NCI-H2227 (cell line): ENCODE measurements around the gene VPS13D.
A peak's percentile ranks its signal among the peaks of the same experiment; 100 is the strongest.

Experiments
- DNase-seq: peaks from one replicate; lab custom pipeline; 2025; ENCODE audit not compliant: unreplicated experiment; lab: John Stamatoyannopoulos, UW

VPS13D gene

GRCh38 chr1:12230549-12231275 lies 882 bp downstream of the VPS13D start:
- peak; percentile 16 for DNase-seq

GRCh38 chr1:12231276-12231595 lies 1.4 kb downstream of the VPS13D start:
- DNase-seq = no peak

GRCh38 chr1:12232221-12232620 lies 2.4 kb downstream of the VPS13D start:
- no peak for DNase-seq

GRCh38 chr1:12244078-12244477 lies 14.2 kb downstream of the VPS13D start:
- DNase-seq = peak; percentile 8

GRCh38 chr1:12244585-12244984 lies 14.8 kb downstream of the VPS13D start:
- no peak for DNase-seq

GRCh38 chr1:12245116-12245515 lies 15.3 kb downstream of the VPS13D start:
- DNase-seq = no peak

GRCh38 chr1:12245733-12246132 lies 15.9 kb downstream of the VPS13D start:
- DNase-seq = no peak

GRCh38 chr1:12246584-12246983 lies 16.8 kb downstream of the VPS13D start:
- DNase-seq = no peak

- no peak for DNase-seq
These were observed 19.4 kb downstream of the VPS13D start for GRCh38 chr1:12249181-12249580.

GRCh38 chr1:12249748-12250147 lies 19.9 kb downstream of the VPS13D start:
- no peak for DNase-seq

- DNase-seq = no peak
These were observed 21.6 kb downstream of the VPS13D start for GRCh38 chr1:12251442-12251841.

GRCh38 chr1:12255913-12256312 lies 26.1 kb downstream of the VPS13D start:
- no peak for DNase-seq

- DNase-seq = no peak
These were observed 28.4 kb downstream of the VPS13D start for GRCh38 chr1:12258272-12258671.

- DNase-seq = no peak
These were observed 39.5 kb downstream of the VPS13D start for GRCh38 chr1:12269351-12269750.

- DNase-seq = no peak
These were observed 41.2 kb downstream of the VPS13D start for GRCh38 chr1:12271033-12271432.

GRCh38 chr1:12272770-12273169 lies 42.9 kb downstream of the VPS13D start:
- DNase-seq = no peak

GRCh38 chr1:12275370-12275769 lies 45.5 kb downstream of the VPS13D start:
- peak; percentile 27 for DNase-seq

GRCh38 chr1:12276225-12276624 lies 46.4 kb downstream of the VPS13D start:
- DNase-seq = peak; percentile 54

- no peak for DNase-seq
These were observed 49.2 kb downstream of the VPS13D start for GRCh38 chr1:12279003-12279402.

GRCh38 chr1:12279728-12280464 lies 50.1 kb downstream of the VPS13D start:
- DNase-seq = no peak

- no peak for DNase-seq
These were observed 52.3 kb downstream of the VPS13D start for GRCh38 chr1:12282142-12282541.

- no peak for DNase-seq
These were observed 54.7 kb downstream of the VPS13D start for GRCh38 chr1:12284486-12284885.
